Spleen (tissue), 11 donors: Measurements from ENCODE around the gene CREBZF. TPM values are rescaled to one million over a fixed set of nuclear protein-coding genes. Genes with fewer than 3 reads are reported as not detected.

ENCODE experiments used
- DNase-seq: peaks from one replicate; pipeline ENCODE4 v3.0.0-alpha.2; 2020
- H3K27ac ChIP-seq, 8 donors: fragments of 200-600 bp; sonication (generic) in 7 of 8; 1 replicate in 4 of 8; 2 replicates in 4 of 8; pipeline versions ENCODE4 v1.5.0 to v1.8.0; 2016 to 2021; ENCODE audit warnings: inconsistent platforms in 4 of 8, mild to moderate bottlenecking in 4 of 8, moderate library complexity in 1 of 8
- H3K27me3 ChIP-seq, 7 donors: fragments of 200-600 bp; sonication (generic) in 6 of 7; replicated peaks in 1 of 7; 1 replicate in 4 of 7; 2 replicates in 3 of 7; pipeline versions ENCODE4 v1.5.0 to v1.8.0; 2016 to 2021; ENCODE audit warnings: inconsistent platforms in 3 of 7, mild to moderate bottlenecking in 1 of 7
- H3K36me3 ChIP-seq, 6 donors: fragments of 200-600 bp; sonication (generic) in 5 of 6; 1 replicate in 4 of 6; 2 replicates in 2 of 6; pipeline versions ENCODE4 v1.5.0 to v1.8.0; 2016 to 2021; ENCODE audit warnings: inconsistent platforms in 2 of 6
- H3K4me1 ChIP-seq, 6 donors: fragments of 200-600 bp; sonication (generic) in 5 of 6; 1 replicate in 3 of 6; 2 replicates in 3 of 6; pipeline versions ENCODE4 v1.5.0 to v1.8.0; 2016 to 2021; ENCODE audit warnings: inconsistent platforms in 3 of 6
- H3K4me3 ChIP-seq, 8 donors: fragments of 200-600 bp; sonication (generic) in 7 of 8; 1 replicate in 4 of 8; 2 replicates in 4 of 8; pipeline versions ENCODE4 v1.5.0 to v1.8.0; 2016 to 2021; ENCODE audit warnings: inconsistent platforms in 4 of 8, mild to moderate bottlenecking in 4 of 8, moderate library complexity in 2 of 8
- H3K9me3 ChIP-seq, 8 donors: fragments of 200-600 bp; sonication (generic) in 7 of 8; 1 replicate in 4 of 8; 2 replicates in 4 of 8; pipeline versions ENCODE4 v1.5.0 to v1.8.0; 2016 to 2021; ENCODE audit warnings: inconsistent platforms in 4 of 8
- CTCF ChIP-seq, 11 experiments: fragments of 200-600 bp in 7 of 11; fragments of 450-650 bp in 4 of 11; sonication (generic) in 4 of 11; IDR thresholded peaks in 8 of 11; conservative IDR thresholded peaks in 3 of 11; 1 replicate in 7 of 11; 2 replicates in 4 of 11; pipeline versions ENCODE4 v1.4.0 to v1.8.0; 2016 to 2021; ENCODE audit warnings: antibody characterized with exemption in 11 of 11, inconsistent platforms in 4 of 11, mild to moderate bottlenecking in 1 of 11
- POLR2A ChIP-seq, 3 donors: fragments of 450-650 bp; IDR thresholded peaks; one replicate each; pipeline ENCODE4 v1.5.1; 2017; ENCODE audit warnings: antibody characterized with exemption in 3 of 3, mild to moderate bottlenecking in 1 of 3
- POLR2AphosphoS5 ChIP-seq, 3 donors: sonication (generic); formaldehyde crosslinking; IDR thresholded peaks; one replicate each; pipeline ENCODE4 v1.5.1; 2017; ENCODE audit warnings: antibody characterized with exemption in 3 of 3
- WGBS, 5 donors: extraction: QIAGEN DNeasy Blood & Tissue Kit in 3 of 5; methylation state at CpG; one replicate each; pipeline versions ENCODE4 v1.1.5 to v1.1.7; 2013 to 2018; 5-methylcytosine and 5-hydroxymethylcytosine counted together
- intact Hi-C: fragments of 100-400 bp; cut with DNase I; formaldehyde crosslinking; loops from one replicate; pipeline ENCODE4 v1.15.0; 2023; ENCODE audit warnings: low total_unique reads
- polyA plus RNA-seq, 3 donors: library from polyadenylated mRNA; stranded (reverse); fragments of 200-250 nt; gene quantifications; one replicate each; pipeline ENCODE4 v1.2.1, GENCODE V29; 2013
- total RNA-seq, 7 donors: library from RNA; depleted of rRNA in 3 of 7; stranded (reverse); fragments of >200 nt in 3 of 7; fragmentation: NEBNext Ultra II Directional in 4 of 7; extraction: Animal tissue kit (Norgen Biotek cat#: 25700) in 4 of 7; gene quantifications; one replicate each; pipeline versions ENCODE4 v1.1.0 to v1.2.1, GENCODE V29; 2016 to 2021
- donor health status: healthy with polysubstance abuse.
- donor health status: DM: no; HTN: no; CAD: no; lungs with moderate emphysema.
- donor health status: DM: no; HTN: no; CAD: no.
- donor health status: Bipolar disorder and iron deficiency.
- donor health status: healthy.
- donor health status: DM: no; HTN: no; CAD: no.
- donor health status: DM: yes; HTN: yes; CAD: no.

CREBZF gene
- total and polyA plus RNA-seq, 10 donors, result 24.3 to 111 (median 55.4) TPM

GRCh38 chr11:85709941-85710702 is 45.2 kb upstream of the CREBZF start:
- Histone ChIP-seq H3K9me3 (no peaks in the 10 kb centered on the region), H3K36me3 (no peaks in the 10 kb centered on the region), H3K27ac (no peak overlapping the region), H3K27me3 (no peaks in the 10 kb centered on the region), H3K4me1 (no peaks in the 10 kb centered on the region), H3K4me3 (no peak overlapping the region)
- WGBS, 5 donors, result 89 to 94% (median 93%) methylated on average over 5 of the region's 5 CpGs
- no peak for TF ChIP-seq POLR2AphosphoS5 (IDR thresholded peaks at IDR 0.05)
- TF ChIP-seq POLR2A (IDR thresholded peaks at IDR 0.05), result no peak
- no peak for TF ChIP-seq CTCF (IDR thresholded peaks at IDR 0.05 in 8 of 11, conservative IDR thresholded peaks at IDR 0.05 in 3 of 11)
- DNase-seq, result no peak
- intact Hi-C loops, result no loop called here

- Histone ChIP-seq H3K36me3 (no peaks in the 10 kb centered on the region), H3K4me3 (no peak overlapping the region), H3K4me1 (peaks cover 0 to 2% (median 0%) of the 10 kb centered on the region in 6 donors), H3K9me3 (no peaks in the 10 kb centered on the region), H3K27ac (no peak overlapping the region), H3K27me3 (no peaks in the 10 kb centered on the region)
- no peak for TF ChIP-seq CTCF (IDR thresholded peaks at IDR 0.05 in 8 of 11, conservative IDR thresholded peaks at IDR 0.05 in 3 of 11)
- no peak for TF ChIP-seq POLR2AphosphoS5 (IDR thresholded peaks at IDR 0.05)
- TF ChIP-seq POLR2A (IDR thresholded peaks at IDR 0.05), result no peak
- DNase-seq, result no peak
- intact Hi-C loops, result no loop called here
Observed at GRCh38 chr11:85705800-85706199, 40.9 kb upstream of the CREBZF start.

GRCh38 chr11:85704967-85705366 is 40.0 kb upstream of the CREBZF start:
- no peaks in the 10 kb centered on the region for H3K9me3 ChIP-seq
- WGBS, 5 donors, result 94 to 99% (median 96%) methylated on average over 3 of the region's 3 CpGs
- no peak overlapping the region for H3K4me3 ChIP-seq
- intact Hi-C loops, result no loop called here
- peaks cover 0 to 10% (median 4%) of the 10 kb centered on the region in 6 donors for H3K4me1 ChIP-seq
- no peaks in the 10 kb centered on the region for H3K27me3 ChIP-seq
- DNase-seq, result no peak
- no peaks in the 10 kb centered on the region for H3K36me3 ChIP-seq
- no peak overlapping the region for H3K27ac ChIP-seq
- TF ChIP-seq CTCF (IDR thresholded peaks at IDR 0.05 in 8 of 11, conservative IDR thresholded peaks at IDR 0.05 in 3 of 11) (no peak), POLR2AphosphoS5 (IDR thresholded peaks at IDR 0.05) (no peak), POLR2A (IDR thresholded peaks at IDR 0.05) (no peak)

- 61 to 72% (median 70%) methylated on average over 2 of the region's 2 CpGs for WGBS, 5 donors
Observed at GRCh38 chr11:85699957-85700741, 35.2 kb upstream of the CREBZF start.

More at GRCh38 chr11:85699957-85700741, 35.2 kb upstream of the CREBZF start:
- H3K36me3 ChIP-seq, result peaks cover 0 to 6% (median 0%) of the 10 kb centered on the region in 6 donors
- intact Hi-C loops, result no loop called here
- H3K4me1 ChIP-seq, result peaks cover 0 to 17% (median 11%) of the 10 kb centered on the region in 6 donors
- H3K27me3 ChIP-seq, result no peaks in the 10 kb centered on the region
- H3K27ac ChIP-seq, result peak overlapping the region in 5 of 8 donors; percentile 39 to 72 (median 52)
- no peak for DNase-seq
- no peaks in the 10 kb centered on the region for H3K9me3 ChIP-seq
- no peak for TF ChIP-seq POLR2A (IDR thresholded peaks at IDR 0.05)
- TF ChIP-seq CTCF (IDR thresholded peaks at IDR 0.05 in 8 of 11, conservative IDR thresholded peaks at IDR 0.05 in 3 of 11), result no peak
- no peak for TF ChIP-seq POLR2AphosphoS5 (IDR thresholded peaks at IDR 0.05)
- no peak overlapping the region for H3K4me3 ChIP-seq
